CD1c-positive myeloid dendritic cell (primary cell): Measurements from ENCODE around the gene MYBPHL.

Experiments
- DNase-seq: peaks from one replicate; pipeline ENCODE4 v3.0.0-alpha.2; 2016; ENCODE audit errors: extremely low spot score

The MYBPHL gene, protein sequence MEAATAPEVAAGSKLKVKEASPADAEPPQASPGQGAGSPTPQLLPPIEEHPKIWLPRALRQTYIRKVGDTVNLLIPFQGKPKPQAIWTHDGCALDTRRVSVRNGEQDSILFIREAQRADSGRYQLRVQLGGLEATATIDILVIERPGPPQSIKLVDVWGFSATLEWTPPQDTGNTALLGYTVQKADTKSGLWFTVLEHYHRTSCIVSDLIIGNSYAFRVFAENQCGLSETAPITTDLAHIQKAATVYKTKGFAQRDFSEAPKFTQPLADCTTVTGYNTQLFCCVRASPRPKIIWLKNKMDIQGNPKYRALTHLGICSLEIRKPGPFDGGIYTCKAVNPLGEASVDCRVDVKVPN

DNA sequence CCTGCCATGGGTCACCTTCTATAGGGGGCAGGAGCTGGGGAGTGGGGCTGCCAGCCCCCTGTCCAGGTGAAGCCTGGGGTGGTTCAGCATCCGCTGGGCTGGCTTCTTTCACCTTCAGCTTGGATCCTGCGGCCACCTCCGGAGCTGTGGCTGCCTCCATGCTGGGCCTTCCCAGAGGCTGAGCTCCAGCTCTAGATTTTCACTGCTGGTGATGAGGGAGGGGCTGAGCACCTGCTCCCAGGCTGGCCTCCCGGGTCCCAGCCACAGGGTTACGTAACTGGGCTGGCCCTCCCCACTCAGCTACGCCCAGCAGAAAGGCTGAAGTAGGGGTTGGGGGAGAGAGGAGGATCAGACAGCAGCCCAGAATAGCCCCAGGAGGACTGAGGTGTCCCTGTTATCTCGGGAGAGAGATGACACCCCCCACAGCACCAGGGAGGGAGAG is at the start of gene MYBPHL:
TSS of gene MYBPHL (minus strand) at position 180 of the 442 bp plus-strand sequence. CDS start at position 160, 20 bp downstream.
- no peak for DNase-seq

- DNase-seq: no peak
Observed at GRCh38 chr1:109356505-109356904, 49.7 kb upstream of the MYBPHL start.

GRCh38 chr1:109354929-109355328 is 48.1 kb upstream of the MYBPHL start:
- no peak for DNase-seq

DNA sequence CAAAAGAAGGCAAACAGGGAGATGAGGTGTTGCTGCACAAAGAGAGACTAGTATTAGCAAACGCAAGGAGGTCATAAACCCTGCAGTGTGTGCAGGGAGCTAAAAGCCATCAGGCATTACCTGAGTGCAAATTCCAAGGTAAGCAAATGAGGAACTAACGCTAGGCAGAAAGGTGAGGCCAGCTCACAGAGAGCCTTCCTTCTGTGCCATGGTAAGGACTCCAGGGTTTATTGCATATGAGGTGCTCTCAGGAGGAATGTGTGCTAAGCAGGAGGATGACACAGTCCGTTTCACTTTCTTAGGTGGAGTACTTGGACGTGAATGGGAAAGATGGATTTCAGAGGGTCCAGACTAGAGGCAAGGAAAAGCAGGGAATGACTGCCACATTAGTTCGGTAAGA is 44.6 kb upstream of the MYBPHL start:
- no peak for DNase-seq

DNA sequence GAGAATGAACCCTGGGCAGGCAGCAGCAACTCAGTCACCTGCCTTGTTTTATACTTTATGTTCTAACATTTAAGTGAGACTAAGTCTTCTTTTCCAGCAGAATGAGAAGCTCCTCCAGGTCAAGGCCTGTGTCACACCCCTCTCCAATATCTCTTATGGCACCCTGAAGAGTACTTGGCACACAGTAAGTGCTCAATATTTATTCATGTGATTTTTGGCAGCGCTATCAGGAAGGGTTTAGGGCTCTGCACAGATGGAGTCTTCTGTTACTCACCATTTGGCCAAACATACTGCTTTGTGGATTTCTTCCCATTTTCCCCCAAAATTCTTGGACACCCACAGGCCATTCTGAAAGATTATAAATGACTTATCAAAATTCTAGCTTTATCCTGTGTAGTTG is 43.8 kb upstream of the MYBPHL start:
- no peak for DNase-seq

DNA sequence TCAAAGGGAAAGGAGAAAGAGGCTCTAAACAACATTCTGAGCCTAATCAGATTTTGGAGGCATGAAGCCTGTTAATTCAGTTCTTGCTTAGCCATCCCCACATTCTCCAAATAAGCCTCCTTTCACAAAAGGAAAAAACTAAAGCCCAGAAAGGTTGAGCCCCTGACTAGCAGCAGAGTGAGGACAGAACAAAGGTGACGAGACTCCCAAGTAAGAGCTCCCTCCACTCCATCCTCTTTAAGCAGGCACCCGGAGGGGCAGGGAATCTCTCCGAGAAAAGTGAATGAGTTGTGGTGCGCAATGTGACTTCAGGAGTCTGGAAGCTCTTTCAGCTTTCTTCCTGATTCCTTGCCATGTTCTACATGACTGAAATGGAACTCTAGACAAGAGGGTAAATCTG is 43.4 kb upstream of the MYBPHL start:
- DNase-seq: no peak

- DNase-seq: no peak
Observed at GRCh38 chr1:109347511-109347910, 40.7 kb upstream of the MYBPHL start.

- no peak for DNase-seq
Observed at GRCh38 chr1:109341944-109342930, 35.4 kb upstream of the MYBPHL start.

- DNase-seq: no peak
Observed at GRCh38 chr1:109338608-109339007, 31.8 kb upstream of the MYBPHL start.

DNA sequence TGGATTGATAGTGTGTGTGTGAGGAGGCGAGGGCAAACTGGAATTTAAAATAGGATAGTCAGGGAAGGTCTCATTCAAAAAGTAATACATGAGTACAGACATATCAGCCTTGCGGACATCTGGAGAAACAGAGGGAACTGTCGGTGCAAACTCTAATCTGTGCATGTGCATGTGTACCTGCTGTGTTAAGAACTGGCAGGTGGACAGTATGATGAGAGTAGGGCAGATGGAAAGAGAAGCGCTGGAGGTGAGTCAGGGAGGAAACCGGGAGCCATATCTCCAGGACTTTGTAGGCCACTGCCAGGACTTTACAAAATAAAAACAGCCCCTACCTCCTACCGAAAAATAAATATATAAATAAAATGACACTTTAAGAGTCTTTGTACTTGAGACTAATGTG is 31.3 kb upstream of the MYBPHL start:
- DNase-seq: no peak

- DNase-seq: no peak
Observed at GRCh38 chr1:109335091-109335490, 28.3 kb upstream of the MYBPHL start.

DNA sequence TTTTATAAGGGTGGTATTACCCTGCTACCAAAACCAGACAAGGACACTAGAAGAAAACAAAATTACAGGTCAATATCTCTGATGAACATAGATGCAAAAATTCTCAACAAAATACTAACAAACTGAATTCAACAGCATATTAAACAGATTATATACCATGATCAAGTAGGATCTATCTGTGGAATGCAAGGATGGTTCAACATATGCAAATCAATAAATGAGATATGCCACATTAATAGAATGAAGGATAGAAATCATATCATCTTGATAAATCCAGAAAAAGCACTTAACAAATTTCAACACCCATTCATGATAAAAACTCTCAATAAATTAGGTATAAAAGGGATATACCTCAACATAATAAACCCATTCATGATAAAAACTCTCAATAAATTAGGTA is 24.3 kb upstream of the MYBPHL start:
- DNase-seq: no peak

GRCh38 chr1:109327285-109327684 is 20.5 kb upstream of the MYBPHL start:
- DNase-seq: no peak

GRCh38 chr1:109322974-109323373 is 16.2 kb upstream of the MYBPHL start:
- DNase-seq: no peak

DNA sequence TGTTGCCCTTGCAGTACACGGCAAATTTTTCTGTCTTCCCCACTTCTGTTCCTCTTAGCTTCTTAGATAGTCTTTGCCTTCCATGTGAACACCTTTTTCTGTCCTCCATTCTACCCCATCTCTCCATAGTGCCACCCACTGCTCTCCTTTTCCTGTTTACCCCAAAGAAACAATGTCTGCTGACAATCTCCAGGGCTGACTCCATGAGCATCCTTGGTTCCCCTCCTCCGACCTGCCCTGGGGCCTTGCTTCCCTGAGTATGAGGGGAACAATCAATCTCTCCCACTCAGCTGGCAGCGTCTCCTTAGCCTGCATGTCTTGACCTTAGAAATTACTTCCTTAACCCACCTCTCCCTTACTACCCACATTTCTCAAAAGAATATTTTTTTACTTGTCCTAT is 12.3 kb upstream of the MYBPHL start:
- no peak for DNase-seq

DNA sequence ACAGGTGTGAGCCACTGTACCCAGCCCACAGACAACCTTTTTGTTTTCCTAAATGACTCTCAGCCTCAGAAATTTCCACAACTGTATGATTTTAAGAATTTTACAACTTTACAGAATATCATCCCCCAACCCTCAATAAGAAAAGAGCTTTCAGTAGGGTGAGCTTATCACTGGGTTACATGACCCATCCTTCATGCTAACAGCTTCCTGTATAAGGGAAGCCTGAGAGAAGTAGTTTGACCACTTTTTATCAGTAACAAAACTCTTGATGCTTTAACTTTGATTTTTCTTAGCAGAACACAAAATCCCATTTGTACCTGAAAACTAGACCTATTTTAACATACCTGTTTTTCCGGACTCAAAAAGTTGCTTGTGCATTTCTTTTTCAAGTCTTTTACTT is 9.7 kb upstream of the MYBPHL start:
- DNase-seq: no peak

DNA sequence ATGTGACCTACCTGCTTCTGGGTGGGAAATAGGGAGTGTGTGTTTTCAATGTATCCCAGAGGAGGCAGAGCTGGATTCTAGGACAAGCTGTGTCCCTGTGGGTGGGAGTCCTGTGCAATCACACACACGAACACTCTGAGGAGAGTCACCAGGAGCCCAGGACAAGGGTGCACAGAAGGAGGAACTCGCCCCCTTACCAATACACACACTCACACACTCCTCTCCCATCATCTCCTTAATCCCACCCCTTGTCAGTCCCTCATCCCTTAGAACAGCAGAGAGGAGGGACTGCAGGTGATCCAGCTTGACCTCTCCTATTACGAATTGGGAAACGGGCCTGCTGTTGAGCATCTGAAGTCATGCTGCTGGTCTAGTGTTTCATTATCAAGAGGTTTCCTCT is 8.5 kb upstream of the MYBPHL start:
- DNase-seq: no peak

DNA sequence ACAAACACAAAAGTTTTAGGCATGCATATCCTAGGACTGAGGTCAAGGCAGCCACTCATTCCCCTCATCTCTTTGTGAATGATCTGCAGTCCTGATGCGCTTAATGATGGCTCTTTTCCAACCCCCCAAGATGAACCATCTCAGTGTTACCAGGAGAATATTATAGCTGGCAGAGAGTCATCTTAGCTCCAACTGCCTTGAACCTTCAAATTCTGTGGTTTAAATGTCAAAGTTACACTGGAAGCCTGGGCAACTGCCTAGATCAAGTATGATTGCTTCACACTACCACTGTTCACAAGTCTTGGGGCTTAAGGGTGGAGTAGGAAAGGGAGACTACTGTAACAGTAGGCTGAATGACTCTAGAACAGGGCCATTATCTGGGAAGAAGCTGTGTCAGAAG is 8.0 kb upstream of the MYBPHL start:
- no peak for DNase-seq

GRCh38 chr1:109312978-109313775 is 6.4 kb upstream of the MYBPHL start:
- no peak for DNase-seq

- DNase-seq: no peak
Observed at GRCh38 chr1:109312246-109312645, 5.4 kb upstream of the MYBPHL start.

GRCh38 chr1:109309347-109309746 is 2.5 kb upstream of the MYBPHL start:
- no peak for DNase-seq
